ENCODE results near the gene SVOP.
"Not testable (repeated sequence)": the region's sequence is repeated elsewhere in the genome, so short reads cannot be mapped to it uniquely, and the experiment has no call there.

SVOP gene, protein sequence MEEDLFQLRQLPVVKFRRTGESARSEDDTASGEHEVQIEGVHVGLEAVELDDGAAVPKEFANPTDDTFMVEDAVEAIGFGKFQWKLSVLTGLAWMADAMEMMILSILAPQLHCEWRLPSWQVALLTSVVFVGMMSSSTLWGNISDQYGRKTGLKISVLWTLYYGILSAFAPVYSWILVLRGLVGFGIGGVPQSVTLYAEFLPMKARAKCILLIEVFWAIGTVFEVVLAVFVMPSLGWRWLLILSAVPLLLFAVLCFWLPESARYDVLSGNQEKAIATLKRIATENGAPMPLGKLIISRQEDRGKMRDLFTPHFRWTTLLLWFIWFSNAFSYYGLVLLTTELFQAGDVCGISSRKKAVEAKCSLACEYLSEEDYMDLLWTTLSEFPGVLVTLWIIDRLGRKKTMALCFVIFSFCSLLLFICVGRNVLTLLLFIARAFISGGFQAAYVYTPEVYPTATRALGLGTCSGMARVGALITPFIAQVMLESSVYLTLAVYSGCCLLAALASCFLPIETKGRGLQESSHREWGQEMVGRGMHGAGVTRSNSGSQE

DNA sequence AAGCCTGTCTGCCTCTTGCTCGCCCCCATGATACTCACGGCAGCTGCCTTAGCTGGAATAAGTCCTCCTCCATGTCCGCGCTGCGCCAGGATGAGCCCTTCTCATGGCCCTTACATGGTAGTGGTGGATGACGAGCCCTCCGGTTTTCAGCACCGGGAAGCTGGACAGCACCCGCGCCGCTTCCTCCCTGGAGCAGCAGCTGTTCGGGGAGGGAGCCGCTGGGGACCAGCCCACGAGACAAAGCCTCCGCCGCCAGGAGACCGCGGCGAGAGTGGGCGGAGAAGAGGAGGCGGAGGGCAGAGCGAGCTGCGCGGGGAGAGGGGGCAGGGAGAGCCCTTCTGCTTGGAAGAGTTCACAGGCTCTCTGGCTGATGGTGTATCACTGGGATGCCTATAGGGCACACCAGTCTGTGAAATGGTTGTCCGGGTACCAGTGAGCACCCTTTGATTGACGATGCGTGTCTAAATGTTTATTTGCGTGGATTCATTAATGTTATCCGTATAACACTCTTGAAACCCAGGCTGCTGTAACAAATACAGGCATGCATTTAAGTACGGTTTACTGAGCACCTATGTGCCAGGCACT is at the start of gene SVOP:
TSS of gene SVOP (minus strand) at position 273 of the 585 bp plus-strand sequence. CDS start at position 73, 200 bp downstream.
- peak; percentile 47 for DNase-seq (ENCODE audit: low spot score)

DNA sequence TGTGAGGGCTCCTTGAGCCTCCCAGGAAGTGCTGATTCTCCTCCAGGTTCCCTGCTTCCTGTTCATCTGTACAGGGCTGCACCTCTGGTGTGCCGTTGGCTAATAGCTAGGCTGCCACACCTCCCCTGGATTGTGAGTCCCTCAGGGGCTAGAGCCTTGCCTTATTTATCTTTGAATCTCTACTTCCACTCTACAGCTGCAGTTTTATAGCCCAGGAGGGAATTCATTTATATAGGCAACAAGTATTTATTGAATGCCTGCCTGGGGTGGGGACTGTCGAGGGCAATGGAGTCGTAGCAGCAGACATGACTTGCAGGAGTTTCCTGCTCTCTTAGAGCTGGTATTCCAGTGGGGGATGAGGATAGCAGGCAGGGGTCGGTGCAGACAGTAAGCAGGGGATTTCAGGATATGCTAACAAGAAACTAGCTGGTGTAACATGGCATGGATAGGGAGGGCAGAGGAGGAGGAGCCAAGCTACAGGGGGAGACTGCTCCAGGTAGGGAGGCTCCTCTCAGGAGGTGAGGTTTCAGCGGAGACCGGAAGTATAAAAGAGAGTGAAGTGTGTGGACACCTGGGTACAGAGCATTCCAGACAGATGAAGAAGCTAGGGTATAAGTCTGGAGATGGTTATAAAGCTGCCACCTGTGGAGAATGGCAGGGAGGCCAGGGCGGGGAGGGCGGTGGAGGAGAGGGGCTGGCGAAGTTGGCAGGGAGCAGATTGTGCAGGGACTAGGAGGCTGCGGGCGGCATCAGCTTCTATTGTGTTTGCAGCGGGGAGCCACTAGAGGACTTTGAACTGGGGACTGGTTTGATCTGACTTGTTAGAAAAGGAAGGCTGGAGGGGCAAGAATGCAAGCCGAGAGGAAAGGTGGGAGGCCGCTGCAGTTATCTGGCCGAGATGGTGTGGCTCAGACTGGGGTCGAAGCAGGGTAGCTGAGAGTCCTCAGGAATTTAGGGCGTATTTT is 48.7 kb upstream of the SVOP start:
- DNase-seq (ENCODE audit: low spot score) = no peak

DNA sequence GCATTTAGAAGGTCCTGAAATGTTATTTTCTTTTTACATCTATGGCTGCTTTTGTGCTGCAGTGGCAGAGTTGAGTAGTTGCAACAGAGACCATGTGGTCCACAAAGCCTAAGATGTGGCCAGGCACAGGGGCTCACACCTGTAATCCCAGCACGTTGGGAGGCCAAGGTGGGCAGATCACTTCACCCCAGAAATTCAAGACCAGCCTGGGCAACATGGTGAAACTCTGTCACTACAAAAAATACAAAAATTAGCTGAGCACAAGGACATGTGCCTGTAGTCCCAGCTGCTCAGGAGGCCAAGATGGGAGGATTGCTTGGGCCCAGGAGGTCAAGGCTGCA is 45.0 kb upstream of the SVOP start:
- DNase-seq (ENCODE audit: low spot score) = no peak

DNA sequence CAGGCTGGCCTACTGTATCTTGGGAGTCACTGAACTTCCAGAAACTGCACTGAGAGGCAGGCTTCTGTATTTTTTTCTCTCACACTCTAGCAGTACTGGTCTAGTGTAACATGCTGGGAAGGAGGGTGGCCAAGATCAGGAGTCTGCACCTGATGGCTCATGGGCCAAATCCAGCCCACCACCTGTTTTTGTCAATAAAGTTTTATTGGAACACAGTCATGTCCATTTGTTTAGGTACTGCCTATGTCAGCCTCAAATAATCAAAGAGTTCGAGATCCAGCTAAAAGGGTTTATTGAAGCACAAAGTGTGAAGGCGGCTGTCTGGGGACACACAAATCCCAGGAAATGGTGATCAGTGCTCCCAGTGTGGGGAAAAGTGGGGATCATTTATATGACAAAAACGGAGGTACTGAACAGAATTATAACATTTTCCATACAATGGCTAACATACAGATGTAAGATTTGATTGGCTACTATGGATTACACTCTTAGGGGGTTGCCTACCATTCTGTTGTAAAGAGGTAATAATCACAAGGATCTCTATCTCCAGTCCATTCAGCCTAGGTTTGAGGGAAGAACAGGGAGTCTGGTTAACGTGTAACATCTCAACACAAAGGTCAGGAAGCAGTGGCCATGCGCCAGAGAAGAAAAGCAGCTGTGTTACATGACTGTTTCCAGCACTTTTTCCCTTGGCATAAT is 44.4 kb upstream of the SVOP start:
- DNase-seq (ENCODE audit: low spot score) = no peak

DNA sequence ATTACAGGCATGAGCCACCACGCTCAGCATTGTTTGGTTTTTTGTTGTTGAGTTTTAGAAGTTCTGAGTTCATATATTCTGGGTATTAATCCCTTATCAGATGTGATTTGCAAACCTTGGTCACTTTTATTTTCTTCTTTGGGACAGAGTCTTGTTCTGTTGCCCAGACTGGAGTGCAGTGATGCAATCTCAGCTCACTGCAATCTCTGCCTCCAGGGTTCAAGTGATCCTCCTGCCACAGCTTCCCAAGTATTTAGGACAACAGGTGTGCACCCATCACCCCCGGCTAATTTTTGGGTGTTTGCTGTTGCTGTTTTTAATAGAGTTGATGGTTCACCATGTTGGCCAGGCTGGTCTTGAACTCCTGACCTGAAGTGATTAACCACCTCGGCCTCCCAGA is 43.3 kb upstream of the SVOP start:
- DNase-seq (ENCODE audit: low spot score) = no peak

DNA sequence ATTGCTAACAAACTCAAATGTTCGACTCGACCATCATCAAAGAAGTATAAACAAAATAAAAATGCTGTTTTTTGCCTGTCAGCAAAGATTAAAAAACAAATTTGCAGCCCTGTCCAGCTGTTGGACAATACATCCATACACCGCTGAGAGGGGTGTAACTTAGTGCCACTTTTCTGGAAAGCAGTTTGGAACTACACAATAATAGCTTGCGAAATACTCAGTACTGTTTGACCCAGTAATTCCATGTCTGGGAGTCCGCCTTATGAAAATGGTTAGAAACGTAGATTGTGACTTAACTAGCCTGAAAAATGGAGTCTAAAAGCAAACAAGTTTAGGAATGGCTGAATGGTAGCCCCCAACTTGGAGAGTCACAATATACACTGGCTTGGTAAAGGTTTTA is 37.9 kb upstream of the SVOP start:
- DNase-seq (ENCODE audit: low spot score) = no peak

DNA sequence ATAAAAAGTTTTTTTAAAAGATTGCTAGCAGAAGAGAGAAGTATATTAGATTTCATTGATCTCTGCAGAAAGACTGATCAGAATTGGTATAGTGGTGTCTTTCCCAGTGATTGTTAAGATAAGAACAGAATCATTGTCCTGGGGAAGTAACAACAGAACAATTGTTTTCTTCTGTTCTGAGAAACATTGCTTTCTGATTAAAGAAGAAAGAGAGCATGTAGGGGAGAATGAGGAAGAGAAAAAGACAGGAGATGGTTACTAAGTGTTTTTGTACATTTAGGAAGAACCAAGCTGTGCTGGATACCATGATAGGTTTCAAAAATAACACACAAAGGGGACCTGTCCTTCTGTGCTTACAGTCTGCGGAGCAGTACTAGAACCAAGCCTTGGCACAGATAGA is 36.5 kb upstream of the SVOP start:
- no peak for DNase-seq (ENCODE audit: low spot score)

DNA sequence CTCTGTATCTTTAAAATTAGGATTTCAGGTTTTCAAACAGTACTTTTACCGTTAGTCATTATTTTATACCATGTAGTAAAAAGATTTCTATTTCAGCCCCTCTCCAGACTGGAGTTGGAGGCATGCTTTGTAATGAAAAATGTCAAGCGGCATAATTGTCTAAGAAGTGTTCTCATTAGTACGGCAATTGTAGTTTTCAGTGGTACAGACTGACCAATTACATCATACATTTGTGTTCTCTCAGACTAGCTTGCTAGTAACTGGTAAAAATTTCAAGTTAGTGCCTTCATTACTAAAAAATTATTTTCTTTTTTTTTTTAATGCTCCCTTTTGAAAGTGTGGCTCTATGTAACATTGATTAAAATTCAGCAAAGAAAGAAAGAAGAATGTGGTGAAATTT is 36.0 kb upstream of the SVOP start:
- DNase-seq (ENCODE audit: low spot score) = no peak

DNA sequence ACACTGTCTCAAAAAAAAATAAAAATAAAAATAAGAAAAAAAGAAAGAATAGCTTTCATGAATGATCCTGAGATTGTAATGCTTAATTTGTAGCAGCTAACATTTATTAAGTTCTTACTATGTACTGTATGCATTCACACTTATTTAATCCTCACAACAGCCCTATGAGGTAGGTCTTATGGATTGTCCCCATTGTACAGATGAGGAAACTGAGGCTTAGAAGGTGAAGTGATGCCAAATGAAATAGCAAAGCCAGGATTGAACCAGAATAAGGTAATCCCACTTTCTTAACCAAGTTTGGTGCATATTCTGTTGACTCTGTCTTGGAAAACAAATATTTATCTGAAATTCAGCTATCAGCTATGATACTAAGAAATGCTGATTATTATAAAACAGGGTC is 33.7 kb upstream of the SVOP start:
- no peak for DNase-seq (ENCODE audit: low spot score)

DNA sequence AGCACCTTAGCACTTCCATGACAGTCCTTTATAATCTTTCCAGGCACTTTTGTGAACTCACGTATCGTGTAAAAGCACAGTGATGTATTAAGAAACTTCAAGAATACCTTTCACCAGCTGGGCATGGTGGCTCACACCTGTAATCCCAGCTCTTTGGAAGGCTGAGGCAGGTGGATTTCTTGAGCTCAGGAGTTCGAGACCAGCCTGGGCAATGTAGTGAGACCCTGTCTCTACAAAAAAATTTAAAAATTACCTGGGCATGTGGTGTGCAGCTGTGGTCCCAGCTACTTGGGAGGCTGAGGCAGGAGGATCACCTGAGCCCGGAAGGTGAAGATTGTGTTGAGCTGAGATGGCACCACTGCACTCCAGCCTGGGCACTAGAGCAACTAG is 33.3 kb upstream of the SVOP start:
- not testable (repeated sequence) for DNase-seq (ENCODE audit: low spot score)

DNA sequence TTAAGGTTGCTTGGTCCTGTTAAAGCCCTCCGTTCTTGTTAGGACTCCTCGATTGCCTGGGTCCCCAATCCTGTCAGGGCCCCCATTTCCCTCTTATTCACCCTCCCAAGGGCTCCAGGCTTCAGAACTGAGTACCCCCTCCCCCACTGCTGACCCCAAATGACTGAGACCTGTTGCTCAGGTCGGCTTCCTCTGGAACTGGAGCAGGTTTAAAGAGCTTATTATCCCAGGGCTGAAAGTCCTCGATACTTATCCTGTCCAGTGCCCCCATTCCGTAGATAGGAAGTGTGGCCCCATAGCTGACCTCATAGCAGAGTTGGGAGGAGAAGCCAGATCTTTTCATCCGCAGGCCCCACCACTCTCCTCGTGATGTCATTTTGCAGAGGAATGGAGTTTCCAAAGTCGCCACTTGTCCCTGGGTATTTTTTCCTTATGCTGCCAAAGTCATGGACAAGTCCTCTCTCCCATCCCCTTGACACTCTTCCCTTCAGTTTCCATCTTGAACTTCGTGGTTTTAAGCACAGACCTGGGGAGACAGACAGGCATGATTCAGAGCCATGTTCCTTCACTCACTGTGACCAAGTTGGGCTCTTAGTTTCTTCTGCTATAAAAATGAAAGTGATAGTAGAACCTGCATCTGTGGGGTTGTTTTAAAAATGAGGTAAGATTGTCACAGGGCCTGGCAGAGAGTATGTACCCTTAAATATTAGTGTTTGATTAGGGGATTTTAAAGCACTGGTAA is 32.7 kb upstream of the SVOP start:
- peak; percentile 69 for DNase-seq (ENCODE audit: low spot score)

DNA sequence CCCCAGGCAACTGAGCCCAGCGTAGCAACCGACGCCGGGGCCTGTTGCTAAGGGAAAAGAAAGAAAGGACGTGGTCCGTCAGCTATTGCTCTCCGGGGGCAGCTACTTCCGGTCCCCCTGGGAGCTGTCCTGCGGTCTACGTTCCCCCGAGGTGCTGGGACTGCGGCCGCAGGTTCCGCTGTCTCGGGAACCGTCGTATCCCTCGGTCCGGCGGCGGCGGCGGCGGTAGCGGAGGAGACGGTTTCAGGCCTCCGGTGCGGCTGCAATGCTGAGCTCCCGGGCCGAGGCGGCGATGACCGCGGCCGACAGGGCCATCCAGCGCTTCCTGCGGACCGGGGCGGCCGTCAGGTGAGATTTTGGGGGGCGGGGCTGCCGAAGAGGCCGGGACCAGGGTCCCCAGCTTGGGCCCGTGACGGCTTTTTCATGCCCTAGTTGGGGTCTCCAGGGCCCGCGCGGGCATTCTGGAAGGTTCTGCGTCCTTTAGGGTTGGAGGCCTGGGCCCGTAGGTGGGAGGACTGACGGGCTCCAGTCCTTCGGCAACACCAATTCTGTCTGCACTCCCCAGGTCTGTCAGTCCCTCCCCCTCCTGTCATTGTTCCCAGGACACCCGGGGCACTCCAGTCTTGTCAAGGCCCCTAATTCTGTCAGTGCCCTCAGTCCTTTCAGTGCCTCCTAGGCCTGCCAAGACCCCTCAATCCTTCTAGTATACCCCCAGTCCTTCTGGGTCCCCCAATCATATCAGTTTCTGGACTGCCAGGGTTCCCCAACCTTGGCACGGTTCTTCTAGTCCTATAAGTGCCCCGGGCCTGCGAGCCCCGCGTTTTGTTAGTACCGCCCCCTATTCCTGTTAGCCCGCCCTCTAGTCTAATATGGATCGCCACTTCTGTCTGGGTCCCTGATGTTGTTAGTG is 31.8 kb upstream of the SVOP start, which contains the start of gene USP30:
TSS of gene USP30 (plus strand) at position 163 of the 910 bp plus-strand sequence. CDS start at position 266, 103 bp downstream.
- peak; percentile 91 for DNase-seq (ENCODE audit: low spot score)

DNA sequence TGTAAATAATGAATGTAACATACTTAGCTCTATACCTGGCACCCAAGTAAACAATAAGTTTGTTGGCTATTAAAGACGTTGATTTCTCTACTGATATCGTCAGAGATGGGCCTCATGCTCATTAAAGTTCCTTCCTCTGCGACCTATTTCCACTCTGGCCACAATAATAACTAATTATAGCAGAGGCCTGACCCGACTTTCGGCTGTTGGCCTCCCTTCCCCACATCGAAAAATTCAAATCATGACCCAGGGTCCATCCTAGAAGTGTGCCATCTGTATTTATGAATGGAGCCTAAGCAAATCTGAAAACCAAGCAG is 31.2 kb upstream of the SVOP start:
- DNase-seq (ENCODE audit: low spot score) = no peak

DNA sequence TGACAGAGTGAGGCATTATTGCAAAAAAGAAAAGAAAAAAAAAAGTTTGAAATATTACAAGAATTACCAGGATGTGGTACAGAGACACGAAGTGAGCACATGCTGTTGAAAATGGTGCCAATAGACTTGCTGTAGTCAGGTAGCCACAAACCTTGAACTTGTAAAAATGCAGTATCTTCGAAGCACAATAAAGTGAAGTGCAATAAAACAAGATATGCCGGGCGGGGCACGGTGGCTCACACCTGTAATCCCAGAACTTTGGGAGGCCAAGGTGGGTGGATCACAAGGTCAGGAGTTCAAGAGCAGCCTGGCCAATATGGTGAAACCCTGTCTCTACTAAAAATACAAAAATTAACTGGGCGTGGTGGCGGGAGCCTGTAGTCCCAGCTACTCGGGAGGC is 28.9 kb upstream of the SVOP start:
- not testable (repeated sequence) for DNase-seq (ENCODE audit: low spot score)

DNA sequence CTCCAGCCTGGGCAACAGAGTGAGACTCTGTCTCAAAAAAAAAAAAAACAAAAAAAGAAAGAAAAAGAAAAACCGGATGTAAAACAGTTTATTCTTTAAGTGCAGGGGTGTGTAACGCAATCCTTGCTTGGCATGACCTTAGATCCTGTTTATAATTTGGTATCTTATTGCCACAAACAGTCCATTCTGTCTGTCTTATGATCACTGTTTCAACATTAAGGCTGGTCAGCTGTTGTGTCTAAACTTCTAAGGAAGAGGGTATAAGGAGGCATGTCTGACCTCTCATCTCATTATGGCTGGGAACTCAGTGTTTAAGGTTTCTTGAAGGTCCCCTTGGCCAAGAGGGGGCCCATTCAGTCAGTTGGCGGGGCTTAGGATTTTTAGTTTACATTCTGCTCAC is 27.8 kb upstream of the SVOP start:
- not testable (repeated sequence) for DNase-seq (ENCODE audit: low spot score)

DNA sequence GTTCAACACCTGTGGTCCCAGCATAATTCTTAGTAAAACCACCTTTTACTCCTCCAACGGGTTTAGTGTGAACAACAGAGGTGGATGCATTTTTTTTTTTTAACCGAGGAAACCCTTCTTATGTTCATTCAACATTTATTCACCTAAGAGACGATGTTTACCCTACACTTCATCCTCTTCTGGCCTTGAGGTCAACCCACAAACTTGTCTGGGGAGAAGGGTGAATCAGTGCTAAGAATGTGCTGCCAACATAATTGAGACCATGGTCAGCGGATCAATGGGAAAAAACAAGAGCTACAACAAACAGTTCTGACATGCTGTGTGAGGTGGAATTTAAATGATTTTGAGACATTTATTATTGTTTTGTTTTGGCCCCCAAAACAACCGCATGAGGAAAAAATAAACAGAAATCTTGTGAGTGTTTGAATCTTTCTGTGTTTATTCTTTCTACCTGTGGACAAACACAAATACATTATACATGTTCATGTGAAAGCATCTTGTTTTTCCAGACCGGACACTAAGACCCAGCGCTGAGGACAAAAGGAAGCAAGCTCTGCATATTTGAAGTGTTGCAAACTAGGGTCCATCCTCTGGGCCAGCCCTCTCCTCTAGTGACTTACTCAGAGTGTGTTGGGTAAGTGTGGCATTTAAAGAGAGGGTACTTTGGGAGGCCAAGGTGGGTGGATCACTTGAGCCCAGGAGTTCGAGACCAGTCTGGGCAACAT is 26.4 kb upstream of the SVOP start:
- DNase-seq (ENCODE audit: low spot score) = no peak

DNA sequence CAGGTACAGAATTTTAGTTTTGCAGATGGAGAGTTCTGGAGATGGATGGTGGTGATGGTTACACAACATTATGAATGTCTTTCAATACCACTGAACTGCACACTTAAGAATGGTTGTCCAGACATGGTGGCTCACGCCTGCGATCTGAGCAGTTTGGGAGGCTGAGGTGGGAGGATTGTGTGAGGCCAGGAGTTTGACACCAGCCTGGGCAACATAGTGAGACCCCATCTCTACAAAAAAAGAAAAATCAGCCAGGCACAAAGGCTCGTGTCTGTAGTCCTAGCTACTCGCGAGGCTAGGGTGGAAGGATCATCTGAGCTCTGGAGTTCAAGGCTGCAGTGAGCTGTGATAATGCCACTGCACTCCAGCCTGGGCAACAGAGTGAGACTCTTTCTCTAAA is 23.4 kb upstream of the SVOP start:
- DNase-seq (ENCODE audit: low spot score) = no peak

DNA sequence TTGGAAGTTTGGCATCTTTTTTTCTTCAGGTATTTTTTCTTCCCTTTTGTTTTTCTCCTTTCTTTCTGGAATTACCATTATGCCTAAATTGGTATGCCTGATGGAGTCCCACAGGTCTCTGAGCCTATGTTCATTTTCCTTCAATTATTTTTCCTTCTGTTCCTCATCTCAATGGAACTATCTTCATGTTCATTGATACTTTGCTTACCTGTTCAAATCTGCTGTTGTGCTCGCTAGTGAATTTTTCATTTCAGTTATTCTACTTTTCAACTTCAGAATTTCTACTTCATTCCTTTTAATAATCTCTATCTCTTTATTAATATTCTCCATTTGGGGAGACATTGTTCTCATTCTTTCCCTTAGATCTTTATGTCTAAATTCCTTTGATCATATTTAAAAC is 16.1 kb upstream of the SVOP start:
- DNase-seq (ENCODE audit: low spot score) = no peak
